Mucosa of descending colon (tissue), 3 donors: Measurements from ENCODE around the gene PCBP3. TPM values are rescaled to one million over a fixed set of nuclear protein-coding genes. Genes with fewer than 3 reads are reported as not detected.

Experiments
- ATAC-seq: fragments of 200-7000 bp; cut with Tn5 transposase; one replicate; pipeline ENCODE4 v1.9.1; 2020; ENCODE audit warnings: mild to moderate bottlenecking, moderate library complexity
- DNase-seq, 3 donors: peaks; one replicate each; pipeline ENCODE4 v3.0.0-alpha.2; 2020
- H3K36me3 ChIP-seq: fragments of 200-600 bp; one replicate; pipeline ENCODE4 v1.8.0; 2021; ENCODE audit warnings: low read depth, mild to moderate bottlenecking
- H3K4me1 ChIP-seq: fragments of 200-600 bp; one replicate; pipeline ENCODE4 v1.8.0; 2021; ENCODE audit warnings: low read depth, mild to moderate bottlenecking
- H3K4me3 ChIP-seq: fragments of 200-600 bp; one replicate; pipeline ENCODE4 v1.8.0; 2021; ENCODE audit warnings: mild to moderate bottlenecking
- H3K9me3 ChIP-seq: fragments of 200-600 bp; one replicate; pipeline ENCODE4 v1.8.0; 2021; ENCODE audit warnings: mild to moderate bottlenecking
- intact Hi-C, 2 donors: fragments of 100-400 bp; cut with DNase I in 1 of 2; cut with micrococcal nuclease in 1 of 2; formaldehyde crosslinking; loops; one replicate each; pipeline versions ENCODE4 v1.11.0 to v1.11.1; 2022; cut with DNase I, micrococcal nuclease
- total RNA-seq, 3 donors: library from RNA; stranded (reverse); fragmentation: NEBNext Ultra II Directional in 2 of 3; extraction: Animal tissue kit (Norgen Biotek cat#: 25700) in 2 of 3; gene quantifications; one replicate each; pipeline versions ENCODE4 v1.2.1 to v1.2.4, GENCODE V29; 2021 to 2023
- TF ChIP-seq, protein P1 (sequence below): fragments of 200-600 bp; IDR thresholded peaks from one replicate; pipeline ENCODE4 v1.8.0; 2022; ENCODE audit warnings: antibody characterized with exemption, mild to moderate bottlenecking
- donor health status: DM: no; HTN: no; CAD: no; lungs with moderate emphysema.
- donor health status: DM: no; HTN: no; CAD: no.
- donor health status: DM: no; HTN: yes; CAD: no.

PCBP3 gene
- total RNA-seq, 3 donors from 2014 or later, result 4.5 to 18.4 (median 7.6) TPM

DNA sequence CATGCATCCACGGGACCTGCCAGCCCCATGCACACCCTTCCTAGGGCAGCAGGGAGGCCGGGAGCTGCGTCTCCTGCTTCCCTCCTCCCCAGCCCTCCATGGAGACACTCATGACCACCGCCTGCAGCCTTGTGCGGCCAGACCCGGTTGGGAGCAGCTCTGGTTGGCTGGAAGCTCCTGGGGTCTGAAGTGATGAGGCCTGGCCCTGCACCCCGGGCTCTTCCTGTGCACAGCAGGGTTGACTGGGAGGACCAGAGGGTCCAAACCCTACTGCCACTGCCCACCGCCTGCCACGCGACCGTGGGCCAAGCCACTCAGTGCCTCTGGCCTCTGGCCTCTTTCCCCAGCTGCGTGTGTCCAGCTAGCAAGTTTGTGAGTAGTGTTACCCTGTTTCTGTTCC lies 226.9 kb downstream of the PCBP3 start:
- H3K4me1 ChIP-seq, result no peaks in the 10 kb centered on the region
- H3K4me3 ChIP-seq, result no peak overlapping the region
- no peaks in the 10 kb centered on the region for H3K36me3 ChIP-seq
- H3K9me3 ChIP-seq, result no peaks in the 10 kb centered on the region
- ATAC-seq, result no peak
- DNase-seq, result no peak
- TF ChIP-seq, protein P1, sequence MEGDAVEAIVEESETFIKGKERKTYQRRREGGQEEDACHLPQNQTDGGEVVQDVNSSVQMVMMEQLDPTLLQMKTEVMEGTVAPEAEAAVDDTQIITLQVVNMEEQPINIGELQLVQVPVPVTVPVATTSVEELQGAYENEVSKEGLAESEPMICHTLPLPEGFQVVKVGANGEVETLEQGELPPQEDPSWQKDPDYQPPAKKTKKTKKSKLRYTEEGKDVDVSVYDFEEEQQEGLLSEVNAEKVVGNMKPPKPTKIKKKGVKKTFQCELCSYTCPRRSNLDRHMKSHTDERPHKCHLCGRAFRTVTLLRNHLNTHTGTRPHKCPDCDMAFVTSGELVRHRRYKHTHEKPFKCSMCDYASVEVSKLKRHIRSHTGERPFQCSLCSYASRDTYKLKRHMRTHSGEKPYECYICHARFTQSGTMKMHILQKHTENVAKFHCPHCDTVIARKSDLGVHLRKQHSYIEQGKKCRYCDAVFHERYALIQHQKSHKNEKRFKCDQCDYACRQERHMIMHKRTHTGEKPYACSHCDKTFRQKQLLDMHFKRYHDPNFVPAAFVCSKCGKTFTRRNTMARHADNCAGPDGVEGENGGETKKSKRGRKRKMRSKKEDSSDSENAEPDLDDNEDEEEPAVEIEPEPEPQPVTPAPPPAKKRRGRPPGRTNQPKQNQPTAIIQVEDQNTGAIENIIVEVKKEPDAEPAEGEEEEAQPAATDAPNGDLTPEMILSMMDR, result no peak
- intact Hi-C loops, result no loop called here

DNA sequence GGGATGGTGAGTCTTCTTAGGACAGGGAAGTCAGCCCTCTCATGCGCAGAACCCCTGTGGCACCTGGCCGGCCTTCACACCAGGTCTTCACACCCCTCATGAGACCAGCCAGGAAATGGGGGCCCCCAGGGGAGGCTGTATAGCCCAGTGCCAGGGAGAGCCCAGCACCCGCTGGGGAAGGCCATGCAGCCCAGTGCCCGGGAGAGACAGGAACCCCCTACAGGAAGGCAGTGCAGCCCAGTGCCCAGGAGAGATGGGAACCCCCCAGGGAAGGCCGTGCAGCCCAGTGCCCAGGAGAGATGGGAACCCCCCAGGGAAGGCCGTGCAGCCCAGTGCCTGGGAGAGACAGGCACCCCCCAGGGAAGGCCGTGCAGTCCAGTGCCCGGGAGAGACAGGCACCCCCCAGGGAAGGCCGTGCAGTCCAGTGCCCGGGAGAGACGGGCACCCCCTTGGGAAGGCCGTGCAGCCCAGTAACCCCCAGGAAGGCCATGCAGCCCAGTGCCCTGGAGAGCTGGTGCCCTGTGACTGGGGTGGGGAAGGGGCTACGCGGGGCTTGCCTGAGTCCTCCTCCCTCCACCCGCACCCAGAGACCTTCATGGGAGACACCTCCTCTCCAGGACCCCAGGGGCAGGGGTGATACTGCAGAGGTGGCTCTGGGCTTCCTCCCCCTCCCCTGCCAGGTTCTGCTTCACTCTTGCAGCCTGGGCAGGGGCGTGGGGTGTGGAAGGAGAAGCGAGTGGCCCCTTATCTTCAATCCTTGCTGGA lies 227.5 kb downstream of the PCBP3 start:
- TF ChIP-seq, protein P1, result no peak
- intact Hi-C loops, result no loop called here
- ATAC-seq (no peak), DNase-seq (no peak)
- no peaks in the 10 kb centered on the region for H3K36me3 ChIP-seq
- no peak overlapping the region for H3K4me3 ChIP-seq
- no peaks in the 10 kb centered on the region for H3K4me1 ChIP-seq
- H3K9me3 ChIP-seq, result no peaks in the 10 kb centered on the region

DNA sequence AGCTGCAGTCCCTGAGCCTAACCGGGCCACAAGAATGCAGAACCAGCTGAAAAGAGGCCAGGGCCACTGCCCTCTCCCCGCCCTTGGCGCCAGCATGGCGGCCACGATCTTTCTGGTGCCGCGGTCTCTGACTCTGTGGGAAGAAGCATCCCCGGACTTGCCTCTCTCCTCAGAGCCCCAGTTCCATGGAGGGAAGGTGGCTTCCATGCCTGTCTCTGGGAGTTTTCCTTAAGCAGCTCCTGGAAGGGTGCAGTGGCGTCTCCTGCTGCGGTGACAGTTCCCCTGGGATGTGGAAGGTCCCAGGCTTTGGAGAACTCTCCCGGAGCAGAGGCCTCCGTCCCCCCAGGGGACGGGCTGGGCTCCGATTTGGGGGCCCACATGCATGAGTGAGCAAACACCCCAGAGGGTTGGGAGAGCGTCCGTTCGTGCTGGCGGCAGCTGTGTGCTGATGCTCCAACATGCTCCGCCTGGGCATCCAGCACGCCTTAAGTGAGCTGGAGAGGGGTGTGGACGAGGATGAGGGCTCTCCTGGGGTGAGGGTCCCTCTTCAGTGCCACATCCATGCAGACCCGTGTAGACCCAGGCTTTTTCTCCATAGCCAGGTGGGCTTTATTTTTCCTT lies 228.2 kb downstream of the PCBP3 start:
- ATAC-seq (no peak), DNase-seq (no peak)
- intact Hi-C loops, result no loop called here

DNA sequence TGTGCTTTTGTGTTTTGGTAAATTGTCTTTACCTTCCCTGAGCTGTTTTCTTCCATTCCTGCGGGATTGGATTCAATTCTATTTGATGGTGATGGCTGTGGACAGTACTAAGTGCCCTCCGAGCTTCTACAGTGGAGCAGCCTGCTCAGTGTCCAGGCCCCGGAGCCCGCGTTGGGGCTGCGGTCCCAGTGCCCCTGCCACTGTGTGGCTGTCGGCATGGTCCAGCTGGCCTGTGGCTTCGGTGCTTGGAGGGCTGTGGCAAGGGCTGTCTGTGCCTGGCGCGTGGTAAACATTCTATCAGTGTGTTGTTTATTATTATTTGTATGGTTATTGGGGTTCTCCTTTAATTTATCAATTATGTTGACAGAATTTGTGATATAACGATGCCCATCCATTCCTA lies 228.9 kb downstream of the PCBP3 start:
- H3K36me3 ChIP-seq, result no peaks in the 10 kb centered on the region
- intact Hi-C loops, result no loop called here
- ATAC-seq, result no peak
- TF ChIP-seq, protein P1, result no peak
- H3K4me3 ChIP-seq, result no peak overlapping the region
- H3K4me1 ChIP-seq, result no peaks in the 10 kb centered on the region
- no peaks in the 10 kb centered on the region for H3K9me3 ChIP-seq
- DNase-seq, result no peak

More for the DNA sequence above, 228.2 kb downstream of the PCBP3 start:
- no peaks in the 10 kb centered on the region for H3K9me3 ChIP-seq
- no peaks in the 10 kb centered on the region for H3K4me1 ChIP-seq
- TF ChIP-seq, protein P1, result no peak
- no peak overlapping the region for H3K4me3 ChIP-seq
- no peaks in the 10 kb centered on the region for H3K36me3 ChIP-seq

DNA sequence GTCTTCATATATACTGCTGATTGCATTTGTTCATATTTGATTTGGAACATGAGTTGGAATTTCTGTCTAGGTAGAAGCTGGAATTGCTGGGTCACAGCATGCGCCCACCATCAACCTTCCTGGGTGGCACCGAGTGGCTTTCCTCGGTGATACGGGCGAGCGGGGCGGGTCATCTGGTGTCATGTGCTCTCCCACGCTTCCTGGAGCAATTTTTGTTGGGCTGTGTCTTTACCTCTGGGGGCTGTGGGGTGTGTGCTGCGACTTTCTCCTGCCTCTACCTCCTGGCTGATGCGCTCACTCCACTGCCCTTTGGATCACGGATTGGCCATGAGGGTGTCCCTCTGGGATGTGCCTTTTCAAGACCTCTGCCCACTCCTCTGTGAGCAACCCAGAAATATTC lies 229.4 kb downstream of the PCBP3 start:
- no peaks in the 10 kb centered on the region for H3K36me3 ChIP-seq
- H3K9me3 ChIP-seq, result no peaks in the 10 kb centered on the region
- H3K4me3 ChIP-seq, result no peak overlapping the region
- DNase-seq, result peak in 1 of 3 donors; percentile 13
- TF ChIP-seq, protein P1, result no peak
- intact Hi-C loops, result no loop called here
- ATAC-seq, result no peak
- no peaks in the 10 kb centered on the region for H3K4me1 ChIP-seq
